Cardiac muscle cell (in vitro differentiated cells and primary cell): ENCODE measurements around the gene OR10A6. TPM values are rescaled to one million over a fixed set of nuclear protein-coding genes. Genes with fewer than 3 reads are reported as not detected.

Experiments
- DNase-seq, 2 donors: peaks; one replicate each; pipeline versions ENCODE4 v3.0.0 to v3.0.0-alpha.2; 2010 to 2017; ENCODE audit warnings: low read depth in 1 of 2, low spot score in 1 of 2
- H3K27ac ChIP-seq: fragments of 200-600 bp; sonication (generic); 2 replicates; pipeline ENCODE4 v1.5.1; 2016
- H3K27me3 ChIP-seq: fragments of 200-600 bp; sonication (generic); 2 replicates; pipeline ENCODE4 v1.6.0; 2016; ENCODE audit warnings: control low read depth
- H3K36me3 ChIP-seq: fragments of 200-600 bp; sonication (generic); 2 replicates; pipeline ENCODE4 v1.5.1; 2016; ENCODE audit warnings: control low read depth
- H3K4me1 ChIP-seq: fragments of 200-600 bp; sonication (generic); 2 replicates; pipeline ENCODE4 v1.8.1; 2017; ENCODE audit warnings: low read depth, mild to moderate bottlenecking, mixed run types
- H3K4me3 ChIP-seq: fragments of 200-600 bp; sonication (generic); 2 replicates; pipeline ENCODE4 v1.5.1; 2016; ENCODE audit warnings: mild to moderate bottlenecking
- H3K9me3 ChIP-seq: fragments of 200-600 bp; sonication (generic); 2 replicates; pipeline ENCODE4 v1.5.1; 2017; ENCODE audit warnings: low read depth, mild to moderate bottlenecking, control low read depth
- CTCF ChIP-seq: IDR thresholded peaks from 2 replicates; pipeline ENCODE4 v1.5.1; 2012; ENCODE audit warnings: low read depth, mild to moderate bottlenecking, low read length
- polyA plus RNA-seq: library from polyadenylated mRNA; unstranded; fragments of >200 nt; fragmentation: Nextera tagmentation; extraction: Ambion mirVana; gene quantifications from 2 replicates; pipeline ENCODE4 v1.2.1, GENCODE V29; 2016
- total RNA-seq: library from RNA; depleted of rRNA; stranded (reverse); fragments of >200 nt; gene quantifications from 2 replicates; pipeline ENCODE4 v1.2.3, GENCODE V29; 2016

OR10A6 gene
- total and polyA plus RNA-seq, 2 experiments from 2014 or later = not detected

GRCh38 chr11:7905549-7905948 is 25.5 kb downstream of the OR10A6 start:
- H3K4me1 ChIP-seq = no peaks in the 10 kb centered on the region
- H3K4me3 ChIP-seq = no peak overlapping the region
- DNase-seq = no peak
- H3K36me3 ChIP-seq = no peaks in the 10 kb centered on the region
- no peak overlapping the region for H3K27ac ChIP-seq
- H3K27me3 ChIP-seq = no peaks in the 10 kb centered on the region
- H3K9me3 ChIP-seq = no peaks in the 10 kb centered on the region
- no peak for TF ChIP-seq CTCF

- H3K4me1 ChIP-seq = no peaks in the 10 kb centered on the region
- no peaks in the 10 kb centered on the region for H3K36me3 ChIP-seq
- no peaks in the 10 kb centered on the region for H3K9me3 ChIP-seq
- TF ChIP-seq CTCF = no peak
- H3K27me3 ChIP-seq = no peaks in the 10 kb centered on the region
- no peak for DNase-seq
- H3K27ac ChIP-seq = no peak overlapping the region
- H3K4me3 ChIP-seq = no peak overlapping the region
Observed at GRCh38 chr11:7904917-7905316, 26.2 kb downstream of the OR10A6 start.

GRCh38 chr11:7903940-7904339 is 27.1 kb downstream of the OR10A6 start:
- no peak for TF ChIP-seq CTCF
- DNase-seq = no peak
- no peak overlapping the region for H3K4me3 ChIP-seq

GRCh38 chr11:7901319-7901854 is 29.7 kb downstream of the OR10A6 start:
- Histone ChIP-seq H3K36me3 (no peaks in the 10 kb centered on the region), H3K9me3 (no peaks in the 10 kb centered on the region), H3K4me1 (no peaks in the 10 kb centered on the region), H3K27me3 (no peaks in the 10 kb centered on the region), H3K27ac (no peak overlapping the region), H3K4me3 (no peak overlapping the region)
- no peak for DNase-seq
- no peak for TF ChIP-seq CTCF

More at GRCh38 chr11:7903940-7904339, 27.1 kb downstream of the OR10A6 start:
- H3K27me3 ChIP-seq = no peaks in the 10 kb centered on the region
- no peaks in the 10 kb centered on the region for H3K4me1 ChIP-seq
- no peaks in the 10 kb centered on the region for H3K36me3 ChIP-seq
- H3K27ac ChIP-seq = no peak overlapping the region
- no peaks in the 10 kb centered on the region for H3K9me3 ChIP-seq

GRCh38 chr11:7900686-7901085 is 30.4 kb downstream of the OR10A6 start:
- H3K4me1 ChIP-seq = no peaks in the 10 kb centered on the region
- no peaks in the 10 kb centered on the region for H3K36me3 ChIP-seq
- no peaks in the 10 kb centered on the region for H3K27me3 ChIP-seq
- H3K9me3 ChIP-seq = no peaks in the 10 kb centered on the region
- DNase-seq = no peak
- H3K4me3 ChIP-seq = no peak overlapping the region
- TF ChIP-seq CTCF = no peak
- no peak overlapping the region for H3K27ac ChIP-seq

GRCh38 chr11:7899418-7899817 is 31.6 kb downstream of the OR10A6 start:
- no peak for DNase-seq
- Histone ChIP-seq H3K4me3 (no peak overlapping the region), H3K27ac (no peak overlapping the region), H3K4me1 (no peaks in the 10 kb centered on the region), H3K36me3 (no peaks in the 10 kb centered on the region), H3K9me3 (no peaks in the 10 kb centered on the region), H3K27me3 (no peaks in the 10 kb centered on the region)
- no peak for TF ChIP-seq CTCF
